ENCODE results near the gene ANGPTL1.
"Not testable (repeated sequence)": the region's sequence is repeated elsewhere in the genome, so short reads cannot be mapped to it uniquely, and the experiment has no call there.

ANGPTL1 gene

GRCh38 chr1:178867670-178868069, 3.2 kb downstream of the ANGPTL1 start:
- DNase-seq (ENCODE audit: low read depth in 1 of 2, low spot score in 1 of 2) = no peak

GRCh38 chr1:178864326-178864725, 6.6 kb downstream of the ANGPTL1 start:
- DNase-seq (ENCODE audit: low read depth in 1 of 2, low spot score in 1 of 2) = no peak

GRCh38 chr1:178862864-178863263, 8.0 kb downstream of the ANGPTL1 start:
- DNase-seq (ENCODE audit: low read depth in 1 of 2, low spot score in 1 of 2) = no peak

- DNase-seq (ENCODE audit: low read depth in 1 of 2, low spot score in 1 of 2) = no peak
Measured at GRCh38 chr1:178862416-178862815, 8.5 kb downstream of the ANGPTL1 start.

GRCh38 chr1:178857126-178857525, 13.8 kb downstream of the ANGPTL1 start:
- no peak for DNase-seq (ENCODE audit: low read depth in 1 of 2, low spot score in 1 of 2)

GRCh38 chr1:178849918-178850317, 21.0 kb downstream of the ANGPTL1 start:
- no peak for DNase-seq (ENCODE audit: low read depth in 1 of 2, low spot score in 1 of 2)

- not testable (repeated sequence) for DNase-seq (ENCODE audit: low read depth in 1 of 2, low spot score in 1 of 2)
Measured at GRCh38 chr1:178847919-178848318, 23.0 kb downstream of the ANGPTL1 start.

GRCh38 chr1:178847396-178847849, 23.5 kb downstream of the ANGPTL1 start:
- DNase-seq (ENCODE audit: low read depth in 1 of 2, low spot score in 1 of 2) = no peak

- DNase-seq (ENCODE audit: low read depth in 1 of 2, low spot score in 1 of 2) = no peak
Measured at GRCh38 chr1:178846306-178846705, 24.6 kb downstream of the ANGPTL1 start.

- DNase-seq (ENCODE audit: low read depth in 1 of 2, low spot score in 1 of 2) = no peak
Measured at GRCh38 chr1:178844436-178844835, 26.4 kb downstream of the ANGPTL1 start.

GRCh38 chr1:178825167-178825566, 45.7 kb downstream of the ANGPTL1 start:
- no peak for DNase-seq (ENCODE audit: low read depth in 1 of 2, low spot score in 1 of 2)

GRCh38 chr1:178821134-178821866, 49.6 kb downstream of the ANGPTL1 start:
- DNase-seq (ENCODE audit: low read depth in 1 of 2, low spot score in 1 of 2) = no peak

- no peak for DNase-seq (ENCODE audit: low read depth in 1 of 2, low spot score in 1 of 2)
Measured at GRCh38 chr1:178819123-178819522, 51.8 kb downstream of the ANGPTL1 start.

GRCh38 chr1:178818416-178818815, 52.5 kb downstream of the ANGPTL1 start:
- no peak for DNase-seq (ENCODE audit: low read depth in 1 of 2, low spot score in 1 of 2)

- no peak for DNase-seq (ENCODE audit: low read depth in 1 of 2, low spot score in 1 of 2)
Measured at GRCh38 chr1:178810585-178810984, 60.3 kb downstream of the ANGPTL1 start.

GRCh38 chr1:178808529-178808928, 62.3 kb downstream of the ANGPTL1 start:
- no peak for DNase-seq (ENCODE audit: low read depth in 1 of 2, low spot score in 1 of 2)

GRCh38 chr1:178806665-178807300, 64.1 kb downstream of the ANGPTL1 start:
- no peak for DNase-seq (ENCODE audit: low read depth in 1 of 2, low spot score in 1 of 2)

GRCh38 chr1:178802873-178803272, 68.0 kb downstream of the ANGPTL1 start:
- DNase-seq (ENCODE audit: low read depth in 1 of 2, low spot score in 1 of 2) = no peak
